GM12878 (cell line): Measurements from ENCODE around the gene ANK3. TPM values are rescaled to one million over a fixed set of nuclear protein-coding genes. Genes with fewer than 3 reads are reported as not detected.

Source experiments
- ATAC-seq: fragments of 200-7000 bp; cut with Tn5 transposase; 3 replicates; pipeline ENCODE4 v1.9.1; 2020; ENCODE audit warnings: mild to moderate bottlenecking, moderate library complexity
- BruUV-seq: library from RNA; stranded (reverse); fragments of 400-500 nt; replicated peaks from 2 replicates; lab custom pipeline; 2021; lab: Mats Ljungman, UMichigan
- CTCF ChIA-PET: fragments of 300-600 bp; sonication (Branson Sonifier 250); formaldehyde crosslinking; extraction: SDS; loops from one replicate; lab custom pipeline; 2021; ENCODE audit warnings: inconsistent platforms; lab: Yijun Ruan, JAX
- POLR2A ChIA-PET: fragments of 350-600 bp; formaldehyde crosslinking; extraction: SDS; loops from one replicate; lab custom pipeline; 2021; ENCODE audit warnings: inconsistent platforms; lab: Charles Lee
- RAD21 ChIA-PET: fragments of 300-600 bp; sonication (Branson Sonifier 250); formaldehyde crosslinking; loops from one replicate; lab custom pipeline; 2023; ENCODE audit warnings: antibody characterized with exemption; ENCODE audit not compliant: unreplicated experiment; lab: Charles Lee
- SMC1A ChIA-PET: fragments of 300-600 bp; sonication (Branson Sonifier 250); formaldehyde crosslinking; loops from one replicate; lab custom pipeline; 2023; ENCODE audit not compliant: unreplicated experiment, uncharacterized antibody; lab: Charles Lee
- DNase-seq: peaks from one replicate; pipeline ENCODE4 v3.0.0-alpha.2; 2011; ENCODE audit warnings: low read depth, low spot score
- FAIRE-seq: peaks from 3 replicates; lab custom pipeline; 2011; peaks lifted over from hg19 to GRCh38; lab: Jason Lieb, UNC
- H2AFZ ChIP-seq: 2 replicates; pipeline ENCODE4 v1.6.0; 2011; ENCODE audit warnings: low read depth, low read length, control low read depth; ENCODE audit not compliant: control insufficient read depth
- H3K27ac ChIP-seq: 2 replicates; pipeline ENCODE4 v1.5.1; 2011; ENCODE audit warnings: control low read depth; ENCODE audit not compliant: control insufficient read depth, insufficient read depth
- H3K27me3 ChIP-seq, 2 experiments: replicated peaks in 1 of 2; 2 replicates each; pipeline versions ENCODE4 v1.6.0 to v1.6.1; 2011; ENCODE audit warnings: low read length in 1 of 2; ENCODE audit not compliant: control insufficient read depth in 2 of 2, insufficient read depth in 2 of 2
- H3K36me3 ChIP-seq, 2 experiments: 2 replicates each; pipeline ENCODE4 v1.5.1; 2011; ENCODE audit warnings: low read length in 1 of 2; ENCODE audit not compliant: control insufficient read depth in 2 of 2, insufficient read depth in 2 of 2
- H3K4me1 ChIP-seq: 2 replicates; pipeline ENCODE4 v1.6.1; 2011; ENCODE audit warnings: mild to moderate bottlenecking, low read length, moderate library complexity, mixed read lengths; ENCODE audit not compliant: control insufficient read depth, insufficient read depth
- H3K4me2 ChIP-seq: 2 replicates; pipeline ENCODE4 v1.6.0; 2011; ENCODE audit warnings: control low read depth; ENCODE audit not compliant: control insufficient read depth, insufficient read depth
- H3K4me3 ChIP-seq: fragments of 200-600 bp; sonication (generic); 2 replicates; pipeline ENCODE4 v1.5.1; 2016
- H3K79me2 ChIP-seq: 2 replicates; pipeline ENCODE4 v1.6.0; 2011; ENCODE audit warnings: low read length; ENCODE audit not compliant: control insufficient read depth, insufficient read depth
- H3K9ac ChIP-seq: 2 replicates; pipeline ENCODE4 v1.8.0; 2011; ENCODE audit warnings: low read length, control low read depth, mixed read lengths; ENCODE audit not compliant: control insufficient read depth, insufficient read depth
- H3K9me3 ChIP-seq: replicated peaks from 3 replicates; pipeline ENCODE4 v1.5.1; 2011; ENCODE audit warnings: mild to moderate bottlenecking, low read length; ENCODE audit not compliant: control insufficient read depth, insufficient read depth
- H4K20me1 ChIP-seq: 2 replicates; pipeline ENCODE4 v1.6.0; 2011; ENCODE audit not compliant: control insufficient read depth, insufficient read depth
- BCLAF1 ChIP-seq: fragments of 450-650 bp; IDR thresholded peaks from 2 replicates; pipeline ENCODE4 v1.6.1; 2017; ENCODE audit warnings: antibody characterized with exemption, mild to moderate bottlenecking, moderate library complexity
- CBX3 ChIP-seq: fragments of 200-600 bp; sonication (generic); IDR thresholded peaks from 2 replicates; pipeline ENCODE4 v1.6.1; 2016; ENCODE audit warnings: low read depth, borderline replicate concordance
- JUND ChIP-seq: IDR thresholded peaks from 2 replicates; pipeline ENCODE4 v1.6.1; 2012; ENCODE audit warnings: low read depth, mild to moderate bottlenecking, low read length, improper control_type of control experiment, moderate library complexity
- KAT2A ChIP-seq: conservative IDR thresholded peaks from 2 replicates; pipeline ENCODE4 v1.6.1; 2011; ENCODE audit warnings: low read depth, low read length; ENCODE audit not compliant: control insufficient read depth
- MAX ChIP-seq: IDR thresholded peaks from 2 replicates; pipeline ENCODE4 v1.6.1; 2012; ENCODE audit warnings: low read depth, low read length, improper control_type of control experiment
- MYC ChIP-seq: IDR thresholded peaks from 2 replicates; pipeline ENCODE4 v1.6.1; 2011; ENCODE audit warnings: mild to moderate bottlenecking, low read length, moderate library complexity, inconsistent platforms; ENCODE audit not compliant: insufficient read depth, insufficient replicate concordance, insufficient read length, severe bottlenecking
- NBN ChIP-seq: fragments of 450-650 bp; IDR thresholded peaks from 2 replicates; pipeline ENCODE4 v1.6.1; 2016
- POLR2A ChIP-seq: IDR thresholded peaks from 2 replicates; pipeline ENCODE4 v1.6.1; 2011; ENCODE audit warnings: low read depth, mild to moderate bottlenecking, low read length
- STAT1 ChIP-seq: fragments of 450-650 bp; conservative IDR thresholded peaks from 2 replicates; pipeline ENCODE4 v1.6.1; 2014; ENCODE audit warnings: antibody characterized with exemption, mild to moderate bottlenecking
- TAF1 ChIP-seq: IDR thresholded peaks from 2 replicates; pipeline ENCODE4 v1.6.1; 2011; ENCODE audit warnings: mild to moderate bottlenecking, low read depth, low read length, borderline replicate concordance
- USF2 ChIP-seq: IDR thresholded peaks from 2 replicates; pipeline ENCODE4 v1.6.1; 2011; ENCODE audit warnings: low read depth, low read length, improper control_type of control experiment, borderline replicate concordance
- WRNIP1 ChIP-seq: IDR thresholded peaks from 2 replicates; pipeline ENCODE4 v1.6.1; 2011; ENCODE audit warnings: low read depth, low read length, improper control_type of control experiment, borderline replicate concordance
- ZNF687 ChIP-seq: fragments of 450-650 bp; IDR thresholded peaks from 2 replicates; pipeline ENCODE4 v1.6.1; 2017; ENCODE audit warnings: mild to moderate bottlenecking, moderate library complexity
- WGBS: methylation state at CpG from one replicate; pipeline ENCODE4 v1.1.6; 2016; ENCODE audit warnings: low lambda C conversion rate; ENCODE audit not compliant: insufficient replicate concordance, insufficient coverage; ENCODE audit errors: missing lambda C conversion rate; 5-methylcytosine and 5-hydroxymethylcytosine counted together
- in situ Hi-C: fragments of 300-500 bp; cut with MboI; formaldehyde crosslinking; loops from 9 replicates; pipeline ENCODE4 v1.14.3; 2018; ENCODE audit warnings: mixed read lengths
- intact Hi-C: fragments of 100-400 bp; cut with micrococcal nuclease; formaldehyde crosslinking; loops from one replicate; pipeline ENCODE4 v1.14.2; 2022; ENCODE audit not compliant: unreplicated experiment
- polyA plus RNA-seq, 11 experiments: library from polyadenylated mRNA; depleted of rRNA in 4 of 11; unstranded in 6 of 11; stranded (reverse) in 5 of 11; fragments of >200 nt; fragmentation: Nextera tagmentation in 4 of 11; fragmentation: Illumina TruSeq in 1 of 11; extraction: Ambion mirVana in 4 of 11; extraction: Trizol in 1 of 11; gene quantifications; 1 replicate in 1 of 11; 2 replicates in 10 of 11; pipeline versions ENCODE4 v1.2.1 to v1.2.3, GENCODE V29; 2011 to 2016; ENCODE audit warnings: inconsistent platforms in 2 of 11, missing spikeins in 2 of 11, low read depth in 1 of 11
- total RNA-seq, 4 experiments: library from RNA; depleted of rRNA in 3 of 4; stranded (reverse); fragments of >200 nt in 3 of 4; fragmentation: Illumina TruSeq in 1 of 4; extraction: Trizol in 1 of 4; gene quantifications; 2 replicates each; pipeline versions ENCODE4 v1.2.1 to v1.2.3, GENCODE V29; 2013 to 2021

ANK3 gene
- total and polyA plus RNA-seq, 10 of the 15 experiments (the other 5 are each of a cell fraction or from before 2014, with no cell fraction given): 0.06 to 0.82 (median 0.20) TPM; not detected in 2

- Histone ChIP-seq H3K9ac (no peak overlapping the region), H3K4me3 (no peak overlapping the region), H2AFZ (no peak overlapping the region), H3K27me3 (no peaks in the 10 kb centered on the region; a peak in 1 of 4 replicates), H3K4me2 (no peak overlapping the region), H3K9me3 (no peaks in the 10 kb centered on the region; the same call in 2 of the 3 replicates), H3K79me2 (no peaks in the 10 kb centered on the region), H3K36me3 (no peaks in the 10 kb centered on the region), H3K4me1 (no peaks in the 10 kb centered on the region), H4K20me1 (no peaks in the 10 kb centered on the region), H3K27ac (no peak overlapping the region)
- ChIA-PET POLR2A (no interaction called here), SMC1A (interaction anchor here (0.8 kb wide), 1 partner anchor 15 kb away, joined by 3 read pairs; no protein-coding TSS in a partner anchor), CTCF (no interaction called here), RAD21 (no interaction called here)
- BruUV-seq: no TSS peak
- intact Hi-C loops: no loop called here
- ATAC-seq (no peak), FAIRE-seq (no peak), DNase-seq (no peak)
- 73% methylated on average over 14 of the region's 14 CpGs for WGBS
- in situ Hi-C loops: no loop called here
- TF ChIP-seq KAT2A: no peak
- TF ChIP-seq WRNIP1: no peak
- TF ChIP-seq MAX: no peak
- no peak for TF ChIP-seq STAT1
- no peak for TF ChIP-seq POLR2A
- no peak for TF ChIP-seq NBN
- no peak for TF ChIP-seq ZNF687
- TF ChIP-seq MYC: no peak
- TF ChIP-seq CBX3: no peak
- no peak for TF ChIP-seq USF2
- TF ChIP-seq TAF1: no peak
- TF ChIP-seq JUND: no peak
- TF ChIP-seq BCLAF1: no peak
These were observed 203.2 kb downstream of the ANK3 start for GRCh38 chr10:60186315-60187071.
